Coronary artery (tissue), 2 donors: Measurements from ENCODE around the gene PNLIPRP2.

Experiments
- DNase-seq: peaks from one replicate; pipeline ENCODE4 v3.0.0-alpha.2; 2017; ENCODE audit warnings: low spot score
- H3K27ac ChIP-seq, 2 donors: fragments of 200-600 bp; sonication (generic); one replicate each; pipeline ENCODE4 v1.5.1; 2016 to 2019
- H3K4me3 ChIP-seq: fragments of 200-600 bp; sonication (generic); 2 replicates; pipeline ENCODE4 v1.5.1; 2016; ENCODE audit warnings: mild to moderate bottlenecking, moderate library complexity
- TF ChIP-seq, protein P1 (sequence below): fragments of 200-600 bp; sonication (generic); IDR thresholded peaks from one replicate; pipeline ENCODE4 v1.5.1; 2019; ENCODE audit warnings: antibody characterized with exemption

Gene PNLIPRP2

DNA sequence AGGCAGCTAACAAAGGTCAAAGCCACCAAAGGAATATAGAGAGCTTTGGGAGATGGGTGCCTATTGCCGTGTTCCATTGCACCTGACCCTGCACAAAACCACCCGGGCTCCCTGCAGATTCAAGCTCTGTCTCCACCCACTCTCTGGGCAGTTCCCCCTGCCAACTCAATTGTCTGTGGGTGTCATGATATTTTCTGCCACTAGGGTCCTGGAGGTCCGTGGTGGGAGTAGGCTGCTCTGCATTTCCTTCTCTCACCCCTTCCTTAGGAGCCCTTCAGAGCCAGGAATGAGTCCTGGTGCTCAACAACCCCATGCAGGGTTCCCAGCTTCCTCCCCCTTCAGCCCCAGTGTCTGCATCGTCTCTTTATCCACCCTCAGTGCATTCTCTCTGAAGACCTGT, 34.1 kb downstream of the PNLIPRP2 start:
- TF ChIP-seq, protein P1, sequence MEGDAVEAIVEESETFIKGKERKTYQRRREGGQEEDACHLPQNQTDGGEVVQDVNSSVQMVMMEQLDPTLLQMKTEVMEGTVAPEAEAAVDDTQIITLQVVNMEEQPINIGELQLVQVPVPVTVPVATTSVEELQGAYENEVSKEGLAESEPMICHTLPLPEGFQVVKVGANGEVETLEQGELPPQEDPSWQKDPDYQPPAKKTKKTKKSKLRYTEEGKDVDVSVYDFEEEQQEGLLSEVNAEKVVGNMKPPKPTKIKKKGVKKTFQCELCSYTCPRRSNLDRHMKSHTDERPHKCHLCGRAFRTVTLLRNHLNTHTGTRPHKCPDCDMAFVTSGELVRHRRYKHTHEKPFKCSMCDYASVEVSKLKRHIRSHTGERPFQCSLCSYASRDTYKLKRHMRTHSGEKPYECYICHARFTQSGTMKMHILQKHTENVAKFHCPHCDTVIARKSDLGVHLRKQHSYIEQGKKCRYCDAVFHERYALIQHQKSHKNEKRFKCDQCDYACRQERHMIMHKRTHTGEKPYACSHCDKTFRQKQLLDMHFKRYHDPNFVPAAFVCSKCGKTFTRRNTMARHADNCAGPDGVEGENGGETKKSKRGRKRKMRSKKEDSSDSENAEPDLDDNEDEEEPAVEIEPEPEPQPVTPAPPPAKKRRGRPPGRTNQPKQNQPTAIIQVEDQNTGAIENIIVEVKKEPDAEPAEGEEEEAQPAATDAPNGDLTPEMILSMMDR: no peak
- no peak for DNase-seq
- no peak overlapping the region for H3K27ac ChIP-seq

DNA sequence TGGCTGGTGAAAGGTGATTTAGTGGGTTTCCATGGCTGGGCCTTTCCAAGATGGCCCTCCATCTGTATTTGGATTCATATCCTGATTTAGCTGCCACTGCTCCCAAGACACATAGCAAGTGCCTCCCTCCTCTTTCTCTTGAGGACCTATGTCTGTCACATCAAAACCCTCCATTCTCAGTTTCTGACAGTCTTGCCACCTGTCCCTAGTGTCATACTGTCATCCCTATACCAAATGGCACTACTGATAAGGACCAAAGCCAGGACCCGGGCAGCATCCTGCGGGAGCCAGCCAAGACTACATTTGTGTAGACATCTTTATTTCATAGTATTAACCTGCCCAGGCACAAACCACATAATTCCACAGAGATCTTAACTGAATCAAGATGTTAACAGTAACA, 34.8 kb downstream of the PNLIPRP2 start:
- DNase-seq: no peak
- H3K4me3 ChIP-seq: no peak overlapping the region
- TF ChIP-seq, protein P1: no peak
- H3K27ac ChIP-seq: no peak overlapping the region

More for the DNA sequence above, 34.1 kb downstream of the PNLIPRP2 start:
- H3K4me3 ChIP-seq: no peak overlapping the region

DNA sequence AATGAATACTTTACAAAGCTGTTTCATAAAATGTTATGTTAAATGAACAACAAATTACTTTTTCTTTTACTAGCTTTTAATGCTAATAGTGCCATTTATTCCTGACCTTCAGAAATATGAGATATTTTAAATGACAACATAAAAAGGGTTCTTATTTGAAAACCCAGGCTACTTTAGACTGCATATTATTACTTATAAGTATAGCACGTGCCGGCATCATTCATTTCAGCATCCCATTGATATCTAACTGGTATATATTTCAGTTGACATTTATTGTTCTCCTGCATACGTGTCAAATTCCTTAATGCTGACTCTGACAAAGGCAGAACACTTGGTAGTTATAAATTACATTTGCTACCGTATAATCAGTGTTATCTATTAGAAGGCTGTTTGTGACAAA, 35.3 kb downstream of the PNLIPRP2 start:
- no peak for DNase-seq
- no peak overlapping the region for H3K4me3 ChIP-seq
- TF ChIP-seq, protein P1: no peak
- H3K27ac ChIP-seq: no peak overlapping the region

DNA sequence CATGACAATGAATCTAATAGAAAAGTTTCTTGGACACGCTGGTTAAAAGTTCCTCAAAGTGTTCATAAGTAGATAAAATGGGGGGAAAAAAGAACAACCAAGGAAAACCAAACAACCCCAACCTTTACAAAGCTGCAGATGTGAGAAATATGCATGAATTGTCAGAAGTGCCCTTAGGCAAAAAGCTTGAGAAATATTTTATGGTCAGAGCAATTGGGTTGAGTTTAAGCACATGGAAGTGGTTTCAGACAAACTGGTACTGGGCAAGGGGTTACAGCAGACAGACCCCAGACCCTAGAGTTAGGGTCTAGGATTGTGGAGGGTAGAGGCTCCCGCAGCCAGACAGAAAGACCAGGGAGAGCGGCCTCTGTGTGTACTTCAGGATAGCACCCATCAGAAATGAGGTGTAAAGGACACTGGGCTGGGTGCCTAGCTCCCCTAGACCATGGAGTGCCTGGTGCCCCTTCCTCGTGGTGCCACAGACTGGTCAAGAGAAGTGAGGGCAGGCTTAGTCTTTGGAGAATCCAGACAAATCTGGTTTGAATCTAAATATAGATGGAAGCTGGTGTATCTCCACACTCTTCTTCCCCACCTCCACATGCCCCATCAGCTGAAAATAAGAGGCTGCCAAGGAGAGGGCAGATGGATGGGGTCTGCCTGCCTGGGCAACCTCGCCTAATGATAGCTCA, 37.3 kb downstream of the PNLIPRP2 start:
- H3K27ac ChIP-seq: no peak overlapping the region

DNA sequence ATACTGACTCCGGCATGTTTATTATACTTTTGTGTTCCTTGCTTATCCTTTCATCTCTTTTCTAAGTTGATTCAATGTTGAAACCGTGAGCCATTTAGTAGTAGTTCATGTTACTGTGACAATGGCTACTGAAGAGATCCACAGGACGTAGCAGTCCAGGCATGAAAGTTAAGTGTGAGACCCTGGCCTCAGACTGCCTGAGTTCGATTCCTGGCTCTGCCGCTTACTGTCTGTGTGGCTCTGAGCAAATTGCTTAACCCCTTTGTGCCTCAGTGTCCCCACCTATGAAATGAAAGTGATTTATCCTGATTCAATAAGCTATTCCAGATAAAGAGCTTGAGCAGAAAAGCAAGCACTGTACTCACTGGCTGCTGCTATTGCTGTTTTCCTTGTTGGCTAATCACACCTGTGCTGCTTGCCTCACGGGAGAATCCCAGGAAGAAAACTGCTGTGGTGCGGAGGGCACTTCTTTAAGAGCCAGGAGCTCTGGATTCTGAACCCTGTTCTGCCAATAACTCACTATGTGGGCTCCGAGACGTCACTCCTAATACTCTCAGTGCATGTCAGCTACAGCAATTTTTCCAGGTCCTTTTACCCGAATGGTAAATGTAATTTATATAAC, 38.4 kb downstream of the PNLIPRP2 start:
- DNase-seq: no peak
- TF ChIP-seq, protein P1: no peak
- no peak overlapping the region for H3K4me3 ChIP-seq
- no peak overlapping the region for H3K27ac ChIP-seq

More for the DNA sequence above, 37.3 kb downstream of the PNLIPRP2 start:
- no peak overlapping the region for H3K4me3 ChIP-seq
- no peak for DNase-seq
- TF ChIP-seq, protein P1: no peak

DNA sequence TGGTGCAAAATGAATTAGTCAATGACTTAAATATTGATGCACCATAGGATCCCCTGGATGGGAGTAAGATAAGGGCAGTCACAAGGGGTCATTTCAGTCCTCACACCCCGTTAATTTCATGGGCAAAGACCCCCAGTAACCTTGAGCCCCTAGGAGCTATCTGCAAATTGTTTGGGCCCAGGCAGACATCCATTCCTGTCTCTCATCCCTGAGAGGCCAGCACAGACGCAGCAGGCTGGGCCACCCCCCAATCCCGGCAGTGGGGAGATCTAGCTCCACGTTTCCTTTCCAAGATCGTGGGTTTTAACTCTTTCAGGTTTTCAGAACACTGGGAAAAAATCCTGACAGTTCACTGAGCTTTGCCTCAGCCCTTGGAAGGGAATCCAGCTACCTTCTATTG, 40.1 kb downstream of the PNLIPRP2 start:
- Histone ChIP-seq H3K4me3 (no peak overlapping the region), H3K27ac (no peak overlapping the region)
- TF ChIP-seq, protein P1: no peak
- no peak for DNase-seq

DNA sequence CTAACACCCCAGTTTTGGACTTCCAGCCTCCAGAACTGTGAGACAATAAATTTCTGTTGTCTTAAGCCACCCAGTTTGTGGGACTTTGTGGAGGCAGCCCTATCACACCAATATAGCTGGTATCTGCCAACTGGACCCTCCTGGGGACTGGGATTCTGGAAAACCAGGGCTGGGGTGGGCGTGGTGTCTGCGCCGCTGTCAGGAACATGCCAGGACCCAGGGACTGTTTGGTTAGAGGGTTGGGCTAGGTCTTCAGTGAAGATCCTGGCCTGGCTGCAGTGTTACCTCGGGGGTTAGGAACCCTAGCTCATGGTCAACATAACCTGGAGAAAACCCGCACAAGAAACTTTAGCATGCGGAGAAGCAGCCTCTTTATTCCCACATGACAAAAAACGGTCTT, 42.6 kb downstream of the PNLIPRP2 start:
- TF ChIP-seq, protein P1: no peak
- DNase-seq: no peak
- Histone ChIP-seq H3K4me3 (no peak overlapping the region), H3K27ac (no peak overlapping the region)
